ENCODE data around the gene LMCD1.

DNA sequence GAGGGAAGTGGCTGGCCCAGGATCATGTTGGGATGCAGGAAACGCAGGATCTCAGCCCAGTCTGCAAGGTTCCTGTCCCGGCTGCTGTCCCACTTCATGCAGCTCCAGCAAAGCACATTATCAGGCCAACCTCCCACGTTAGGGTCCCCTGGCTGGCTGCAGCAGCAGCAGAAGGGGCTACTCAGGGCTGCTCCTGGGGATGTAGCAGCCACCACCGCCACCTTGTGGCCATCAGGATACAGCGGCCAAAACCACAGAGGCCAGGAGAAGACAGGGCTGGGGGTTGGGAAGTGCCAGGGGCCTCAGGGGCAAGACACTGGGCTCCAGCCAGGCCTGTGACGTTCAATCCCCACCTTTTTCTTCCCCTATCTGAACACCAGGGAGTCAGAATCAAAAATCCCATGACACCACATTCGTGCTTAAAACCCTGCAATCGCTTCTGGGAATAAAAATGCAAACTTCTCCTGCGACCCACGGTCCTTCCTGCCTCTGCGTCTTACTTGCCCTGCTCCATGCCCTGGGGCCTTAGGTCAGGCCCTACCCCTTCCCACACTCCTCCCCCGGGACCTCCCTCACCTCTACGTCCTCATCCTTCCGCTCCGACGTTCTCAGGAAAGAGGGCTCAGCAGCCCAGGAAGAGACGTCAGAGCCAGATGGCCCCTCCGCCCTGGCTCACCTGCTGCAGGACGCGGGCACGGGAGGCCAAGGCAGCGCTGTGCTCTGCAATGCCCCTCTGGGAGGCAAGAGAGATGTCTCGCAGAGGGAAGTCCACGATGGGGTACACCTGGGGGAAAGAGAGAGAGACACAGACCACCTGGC is 121.5 kb downstream of the LMCD1 start:
- TF ChIP-seq POLR2AphosphoS5 (IDR thresholded peaks at IDR 0.05; ENCODE audit: low read depth, low read length), result no peak
- TF ChIP-seq, protein P1, sequence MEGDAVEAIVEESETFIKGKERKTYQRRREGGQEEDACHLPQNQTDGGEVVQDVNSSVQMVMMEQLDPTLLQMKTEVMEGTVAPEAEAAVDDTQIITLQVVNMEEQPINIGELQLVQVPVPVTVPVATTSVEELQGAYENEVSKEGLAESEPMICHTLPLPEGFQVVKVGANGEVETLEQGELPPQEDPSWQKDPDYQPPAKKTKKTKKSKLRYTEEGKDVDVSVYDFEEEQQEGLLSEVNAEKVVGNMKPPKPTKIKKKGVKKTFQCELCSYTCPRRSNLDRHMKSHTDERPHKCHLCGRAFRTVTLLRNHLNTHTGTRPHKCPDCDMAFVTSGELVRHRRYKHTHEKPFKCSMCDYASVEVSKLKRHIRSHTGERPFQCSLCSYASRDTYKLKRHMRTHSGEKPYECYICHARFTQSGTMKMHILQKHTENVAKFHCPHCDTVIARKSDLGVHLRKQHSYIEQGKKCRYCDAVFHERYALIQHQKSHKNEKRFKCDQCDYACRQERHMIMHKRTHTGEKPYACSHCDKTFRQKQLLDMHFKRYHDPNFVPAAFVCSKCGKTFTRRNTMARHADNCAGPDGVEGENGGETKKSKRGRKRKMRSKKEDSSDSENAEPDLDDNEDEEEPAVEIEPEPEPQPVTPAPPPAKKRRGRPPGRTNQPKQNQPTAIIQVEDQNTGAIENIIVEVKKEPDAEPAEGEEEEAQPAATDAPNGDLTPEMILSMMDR (IDR thresholded peaks at IDR 0.05), result peak; percentile 94
- TF ChIP-seq, protein P2, sequence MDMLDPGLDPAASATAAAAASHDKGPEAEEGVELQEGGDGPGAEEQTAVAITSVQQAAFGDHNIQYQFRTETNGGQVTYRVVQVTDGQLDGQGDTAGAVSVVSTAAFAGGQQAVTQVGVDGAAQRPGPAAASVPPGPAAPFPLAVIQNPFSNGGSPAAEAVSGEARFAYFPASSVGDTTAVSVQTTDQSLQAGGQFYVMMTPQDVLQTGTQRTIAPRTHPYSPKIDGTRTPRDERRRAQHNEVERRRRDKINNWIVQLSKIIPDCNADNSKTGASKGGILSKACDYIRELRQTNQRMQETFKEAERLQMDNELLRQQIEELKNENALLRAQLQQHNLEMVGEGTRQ (IDR thresholded peaks at IDR 0.05; ENCODE audit: borderline replicate concordance, low read depth, low read length), result no peak
- TF ChIP-seq SMC3 (IDR thresholded peaks at IDR 0.05; ENCODE audit: low read depth, low read length), result peak; percentile 91
